Thyroid gland (tissue), 4 donors: ENCODE data around the gene NTN3.

ENCODE experiments used
- POLR2A ChIP-seq, 2 donors: fragments of 450-650 bp; IDR thresholded peaks; one replicate each; pipeline ENCODE4 v1.6.1; 2017; ENCODE audit warnings: antibody characterized with exemption in 2 of 2, mild to moderate bottlenecking in 2 of 2, moderate library complexity in 1 of 2
- TF ChIP-seq, protein P1 (sequence below), 6 experiments: fragments of 200-600 bp in 3 of 6; fragments of 450-650 bp in 3 of 6; sonication (generic) in 3 of 6; IDR thresholded peaks; one replicate each; pipeline ENCODE4 v1.5.1; 2016 to 2019; ENCODE audit warnings: antibody characterized with exemption in 6 of 6, mild to moderate bottlenecking in 2 of 6, inconsistent platforms in 1 of 6, moderate library complexity in 1 of 6

DNA sequence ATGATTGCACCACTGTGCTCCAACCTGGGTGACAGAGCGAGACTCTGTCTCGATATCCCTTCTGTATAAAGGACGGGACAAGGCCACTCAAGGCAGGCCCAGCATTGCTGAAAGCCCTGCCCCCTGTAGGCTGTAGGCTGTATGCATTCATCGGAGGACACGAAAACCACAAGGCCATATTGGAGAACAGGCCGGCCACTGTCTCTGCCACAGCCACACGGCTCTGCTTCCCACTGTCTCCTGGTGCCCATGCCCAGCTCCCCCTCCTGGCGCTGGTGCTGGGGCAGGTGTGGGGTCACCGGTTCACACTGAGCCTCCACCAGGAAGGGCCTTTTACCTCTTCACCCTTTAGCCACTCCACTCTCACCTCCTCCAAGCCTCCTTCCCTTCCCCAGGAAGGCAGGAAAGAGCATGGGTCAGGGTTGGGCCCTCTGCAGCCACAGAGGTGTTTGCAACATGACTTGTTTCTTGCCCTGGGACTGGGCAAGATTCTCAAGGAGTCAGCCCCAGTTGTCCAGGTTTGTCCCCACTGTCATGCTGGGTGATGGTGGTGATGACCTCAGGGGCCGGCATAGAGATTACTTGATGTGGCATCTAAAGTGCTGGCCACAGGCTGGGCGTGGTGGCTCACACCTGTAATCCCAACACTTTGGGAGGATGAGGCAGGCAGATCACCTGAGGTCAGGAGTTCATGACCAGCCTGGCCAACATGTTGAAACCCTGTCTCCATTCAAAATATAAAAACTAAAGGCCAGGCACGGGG is 5.3 kb upstream of the NTN3 start:
- TF ChIP-seq POLR2A (IDR thresholded peaks at IDR 0.05), result no peak
- TF ChIP-seq, protein P1, sequence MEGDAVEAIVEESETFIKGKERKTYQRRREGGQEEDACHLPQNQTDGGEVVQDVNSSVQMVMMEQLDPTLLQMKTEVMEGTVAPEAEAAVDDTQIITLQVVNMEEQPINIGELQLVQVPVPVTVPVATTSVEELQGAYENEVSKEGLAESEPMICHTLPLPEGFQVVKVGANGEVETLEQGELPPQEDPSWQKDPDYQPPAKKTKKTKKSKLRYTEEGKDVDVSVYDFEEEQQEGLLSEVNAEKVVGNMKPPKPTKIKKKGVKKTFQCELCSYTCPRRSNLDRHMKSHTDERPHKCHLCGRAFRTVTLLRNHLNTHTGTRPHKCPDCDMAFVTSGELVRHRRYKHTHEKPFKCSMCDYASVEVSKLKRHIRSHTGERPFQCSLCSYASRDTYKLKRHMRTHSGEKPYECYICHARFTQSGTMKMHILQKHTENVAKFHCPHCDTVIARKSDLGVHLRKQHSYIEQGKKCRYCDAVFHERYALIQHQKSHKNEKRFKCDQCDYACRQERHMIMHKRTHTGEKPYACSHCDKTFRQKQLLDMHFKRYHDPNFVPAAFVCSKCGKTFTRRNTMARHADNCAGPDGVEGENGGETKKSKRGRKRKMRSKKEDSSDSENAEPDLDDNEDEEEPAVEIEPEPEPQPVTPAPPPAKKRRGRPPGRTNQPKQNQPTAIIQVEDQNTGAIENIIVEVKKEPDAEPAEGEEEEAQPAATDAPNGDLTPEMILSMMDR (IDR thresholded peaks at IDR 0.05), result peak in 1 of 6 experiments; percentile 15
